ENCODE results near the gene ANO10. TPM values are rescaled to one million over a fixed set of nuclear protein-coding genes. Genes with fewer than 3 reads are reported as not detected.
"Not testable (repeated sequence)": the region's sequence is repeated elsewhere in the genome, so short reads cannot be mapped to it uniquely, and the experiment has no call there.

Gene ANO10
- polyA plus RNA-seq, 1 donor from 2014 or later: 11.1 TPM

DNA sequence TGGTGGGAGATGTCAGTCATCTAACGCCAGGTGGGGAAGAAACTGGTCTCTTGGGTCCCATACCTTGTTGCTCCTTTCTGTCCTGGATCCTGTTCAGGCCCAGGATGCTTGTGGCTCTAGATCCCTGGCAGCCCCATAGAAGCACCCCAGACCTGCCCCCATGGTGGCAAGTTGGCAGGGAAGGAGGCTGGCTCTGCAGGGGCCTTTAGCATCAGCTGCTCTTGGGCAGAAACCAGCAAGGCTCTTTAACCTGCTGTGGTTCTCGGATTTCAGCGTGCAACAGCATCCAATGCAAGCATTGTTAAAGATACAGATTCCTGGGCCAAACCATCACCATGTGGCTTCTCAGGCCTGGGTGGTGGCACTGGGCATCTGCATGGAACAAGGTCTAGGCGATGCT, 259.6 kb downstream of the ANO10 start:
- Histone ChIP-seq H4K20me1 (ENCODE audit: insufficient read depth) (no peaks in the 10 kb centered on the region), H3K9me3 (ENCODE audit: low read length) (no peaks in the 10 kb centered on the region), H3F3A (ENCODE audit: insufficient read depth, low read length, poor library complexity, severe bottlenecking) (no peaks in the 10 kb centered on the region), H3K9ac (ENCODE audit: low read length) (no peak overlapping the region), H2AFZ (ENCODE audit: low read depth, low read length) (no peak overlapping the region), H3K27me3 (ENCODE audit: insufficient read depth, low read depth, low read length) (no peaks in the 10 kb centered on the region), H3K79me2 (replicated peaks; ENCODE audit: insufficient read depth, low read length) (no peaks in the 10 kb centered on the region), H3K9me2 (ENCODE audit: insufficient read depth, low read length) (no peaks in the 10 kb centered on the region), H3K36me3 (ENCODE audit: insufficient read depth, low read length) (no peaks in the 10 kb centered on the region), H3K4me3 (ENCODE audit: low read length) (no peak overlapping the region), H3K4me2 (ENCODE audit: low read length) (no peak overlapping the region), H3K27ac (ENCODE audit: low read length) (no peak overlapping the region)
- TF ChIP-seq EP300 (conservative IDR thresholded peaks at IDR 0.05; ENCODE audit: poor library complexity, severe bottlenecking) (no peak), TAF1 (IDR thresholded peaks at IDR 0.05; ENCODE audit: low read depth) (no peak), SMC3 (conservative IDR thresholded peaks at IDR 0.05; ENCODE audit: poor library complexity) (no peak), EZH2 (IDR thresholded peaks at IDR 0.05; ENCODE audit: borderline replicate concordance, insufficient read depth, low read length, poor library complexity, severe bottlenecking) (no peak), RAD21 (conservative IDR thresholded peaks at IDR 0.05) (no peak), POLR2AphosphoS5 (IDR thresholded peaks at IDR 0.05) (no peak), MXI1 (conservative IDR thresholded peaks at IDR 0.05; ENCODE audit: poor library complexity, severe bottlenecking) (no peak)
- TF ChIP-seq, protein P1, sequence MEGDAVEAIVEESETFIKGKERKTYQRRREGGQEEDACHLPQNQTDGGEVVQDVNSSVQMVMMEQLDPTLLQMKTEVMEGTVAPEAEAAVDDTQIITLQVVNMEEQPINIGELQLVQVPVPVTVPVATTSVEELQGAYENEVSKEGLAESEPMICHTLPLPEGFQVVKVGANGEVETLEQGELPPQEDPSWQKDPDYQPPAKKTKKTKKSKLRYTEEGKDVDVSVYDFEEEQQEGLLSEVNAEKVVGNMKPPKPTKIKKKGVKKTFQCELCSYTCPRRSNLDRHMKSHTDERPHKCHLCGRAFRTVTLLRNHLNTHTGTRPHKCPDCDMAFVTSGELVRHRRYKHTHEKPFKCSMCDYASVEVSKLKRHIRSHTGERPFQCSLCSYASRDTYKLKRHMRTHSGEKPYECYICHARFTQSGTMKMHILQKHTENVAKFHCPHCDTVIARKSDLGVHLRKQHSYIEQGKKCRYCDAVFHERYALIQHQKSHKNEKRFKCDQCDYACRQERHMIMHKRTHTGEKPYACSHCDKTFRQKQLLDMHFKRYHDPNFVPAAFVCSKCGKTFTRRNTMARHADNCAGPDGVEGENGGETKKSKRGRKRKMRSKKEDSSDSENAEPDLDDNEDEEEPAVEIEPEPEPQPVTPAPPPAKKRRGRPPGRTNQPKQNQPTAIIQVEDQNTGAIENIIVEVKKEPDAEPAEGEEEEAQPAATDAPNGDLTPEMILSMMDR (IDR thresholded peaks at IDR 0.05; ENCODE audit: poor library complexity, severe bottlenecking): no peak
- TF ChIP-seq, protein P2, sequence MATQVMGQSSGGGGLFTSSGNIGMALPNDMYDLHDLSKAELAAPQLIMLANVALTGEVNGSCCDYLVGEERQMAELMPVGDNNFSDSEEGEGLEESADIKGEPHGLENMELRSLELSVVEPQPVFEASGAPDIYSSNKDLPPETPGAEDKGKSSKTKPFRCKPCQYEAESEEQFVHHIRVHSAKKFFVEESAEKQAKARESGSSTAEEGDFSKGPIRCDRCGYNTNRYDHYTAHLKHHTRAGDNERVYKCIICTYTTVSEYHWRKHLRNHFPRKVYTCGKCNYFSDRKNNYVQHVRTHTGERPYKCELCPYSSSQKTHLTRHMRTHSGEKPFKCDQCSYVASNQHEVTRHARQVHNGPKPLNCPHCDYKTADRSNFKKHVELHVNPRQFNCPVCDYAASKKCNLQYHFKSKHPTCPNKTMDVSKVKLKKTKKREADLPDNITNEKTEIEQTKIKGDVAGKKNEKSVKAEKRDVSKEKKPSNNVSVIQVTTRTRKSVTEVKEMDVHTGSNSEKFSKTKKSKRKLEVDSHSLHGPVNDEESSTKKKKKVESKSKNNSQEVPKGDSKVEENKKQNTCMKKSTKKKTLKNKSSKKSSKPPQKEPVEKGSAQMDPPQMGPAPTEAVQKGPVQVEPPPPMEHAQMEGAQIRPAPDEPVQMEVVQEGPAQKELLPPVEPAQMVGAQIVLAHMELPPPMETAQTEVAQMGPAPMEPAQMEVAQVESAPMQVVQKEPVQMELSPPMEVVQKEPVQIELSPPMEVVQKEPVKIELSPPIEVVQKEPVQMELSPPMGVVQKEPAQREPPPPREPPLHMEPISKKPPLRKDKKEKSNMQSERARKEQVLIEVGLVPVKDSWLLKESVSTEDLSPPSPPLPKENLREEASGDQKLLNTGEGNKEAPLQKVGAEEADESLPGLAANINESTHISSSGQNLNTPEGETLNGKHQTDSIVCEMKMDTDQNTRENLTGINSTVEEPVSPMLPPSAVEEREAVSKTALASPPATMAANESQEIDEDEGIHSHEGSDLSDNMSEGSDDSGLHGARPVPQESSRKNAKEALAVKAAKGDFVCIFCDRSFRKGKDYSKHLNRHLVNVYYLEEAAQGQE (IDR thresholded peaks at IDR 0.05; ENCODE audit: borderline replicate concordance): no peak

DNA sequence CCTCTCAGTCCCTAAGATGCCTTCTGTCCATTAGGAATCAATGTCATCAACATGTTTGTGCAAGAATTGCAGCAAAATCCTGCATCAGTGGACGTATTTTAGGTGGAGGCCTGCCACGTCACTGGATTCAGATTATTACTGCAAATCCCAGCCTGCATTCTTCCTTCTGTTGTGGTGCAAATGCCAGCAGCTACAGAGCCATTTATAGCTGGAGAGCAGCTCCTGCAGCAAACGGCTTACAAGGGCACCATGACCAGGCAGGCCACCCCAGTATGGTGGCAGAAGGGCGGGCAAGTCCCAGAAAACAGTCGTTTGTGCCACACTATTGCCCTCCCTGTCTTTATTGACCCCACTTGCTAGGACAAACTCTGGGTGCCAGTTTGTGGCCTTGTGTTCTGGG, 260.7 kb downstream of the ANO10 start:
- no peak overlapping the region for H2AFZ ChIP-seq (ENCODE audit: low read depth, low read length)

DNA sequence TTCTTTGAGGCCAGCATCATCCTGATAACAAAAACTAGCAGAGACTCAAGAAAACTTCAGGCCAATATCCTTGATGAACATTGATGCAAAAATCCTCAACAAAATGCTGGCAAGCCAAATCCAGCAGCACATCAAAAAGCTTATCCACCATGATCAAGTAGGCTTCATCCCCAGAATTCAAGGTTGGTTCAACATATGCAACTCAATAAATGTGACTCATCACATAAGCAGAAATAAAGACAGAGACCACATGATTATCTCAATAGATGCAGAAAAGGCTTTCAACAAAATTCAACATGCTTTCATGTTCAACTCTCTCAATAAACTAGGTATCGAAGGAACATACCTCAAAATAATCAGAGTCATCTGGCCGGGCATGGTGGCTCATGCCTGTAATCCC, 265.8 kb downstream of the ANO10 start:
- H2AFZ ChIP-seq (ENCODE audit: low read depth, low read length); H4K20me1 ChIP-seq (ENCODE audit: insufficient read depth); H3K27ac ChIP-seq (ENCODE audit: low read length); H3K27me3 ChIP-seq (ENCODE audit: insufficient read depth, low read depth, low read length); H3K4me3 ChIP-seq (ENCODE audit: low read length); H3K36me3 ChIP-seq (ENCODE audit: insufficient read depth, low read length); H3F3A ChIP-seq (ENCODE audit: insufficient read depth, low read length, poor library complexity, severe bottlenecking); H3K79me2 ChIP-seq (replicated peaks; ENCODE audit: insufficient read depth, low read length); H3K9me2 ChIP-seq (ENCODE audit: insufficient read depth, low read length); H3K9me3 ChIP-seq (ENCODE audit: low read length); H3K9ac ChIP-seq (ENCODE audit: low read length); H3K4me2 ChIP-seq (ENCODE audit: low read length): not testable (repeated sequence)

More for the DNA sequence above, 260.7 kb downstream of the ANO10 start:
- H3K79me2 ChIP-seq (replicated peaks; ENCODE audit: insufficient read depth, low read length): no peaks in the 10 kb centered on the region
- H3K27me3 ChIP-seq (ENCODE audit: insufficient read depth, low read depth, low read length): no peaks in the 10 kb centered on the region
- no peaks in the 10 kb centered on the region for H3K9me3 ChIP-seq (ENCODE audit: low read length)
- no peak overlapping the region for H3K9ac ChIP-seq (ENCODE audit: low read length)
- no peaks in the 10 kb centered on the region for H4K20me1 ChIP-seq (ENCODE audit: insufficient read depth)
- TF ChIP-seq EP300 (conservative IDR thresholded peaks at IDR 0.05; ENCODE audit: poor library complexity, severe bottlenecking) (no peak), MXI1 (conservative IDR thresholded peaks at IDR 0.05; ENCODE audit: poor library complexity, severe bottlenecking) (no peak), EZH2 (IDR thresholded peaks at IDR 0.05; ENCODE audit: borderline replicate concordance, insufficient read depth, low read length, poor library complexity, severe bottlenecking) (no peak), POLR2AphosphoS5 (IDR thresholded peaks at IDR 0.05) (no peak), SMC3 (conservative IDR thresholded peaks at IDR 0.05; ENCODE audit: poor library complexity) (no peak)
- TF ChIP-seq, protein P1 (IDR thresholded peaks at IDR 0.05; ENCODE audit: poor library complexity, severe bottlenecking): no peak
- no peaks in the 10 kb centered on the region for H3K9me2 ChIP-seq (ENCODE audit: insufficient read depth, low read length)
- H3K36me3 ChIP-seq (ENCODE audit: insufficient read depth, low read length): no peaks in the 10 kb centered on the region
- no peak overlapping the region for H3K4me2 ChIP-seq (ENCODE audit: low read length)
- no peaks in the 10 kb centered on the region for H3F3A ChIP-seq (ENCODE audit: insufficient read depth, low read length, poor library complexity, severe bottlenecking)
- H3K4me3 ChIP-seq (ENCODE audit: low read length): no peak overlapping the region
- H3K27ac ChIP-seq (ENCODE audit: low read length): no peak overlapping the region

All from neural cell (in vitro differentiated cells).